ENCODE data around the gene TOP2A. TPM values are rescaled to one million over a fixed set of nuclear protein-coding genes. Genes with fewer than 3 reads are reported as not detected.

Gene TOP2A
- total and polyA plus RNA-seq, 3 donors from 2014 or later = 65.0 to 94.9 (median 75.3) TPM

- peak; percentile 80 for DNase-seq
- no peaks in the 10 kb centered on the region for H3K9me3 ChIP-seq
- no peaks in the 10 kb centered on the region for H3K27me3 ChIP-seq
- intact Hi-C loops (cut with DNase I; ENCODE audit: low total_unique reads) = no loop called here
- peaks cover 14% of the 10 kb centered on the region for H3K4me1 ChIP-seq
- peak; percentile 11 to 56 (median 41) for TF ChIP-seq CTCF (IDR thresholded peaks at IDR 0.05)
- TF ChIP-seq POLR2A (IDR thresholded peaks at IDR 0.05) = no peak
- 0 to 2% methylated on average over 8 to 47 of the region's 58 CpGs for WGBS, 2 donors
- H3K4me3 ChIP-seq = peak overlapping the region; percentile 51 to 53
- no peak overlapping the region for H3K27ac ChIP-seq
- H3K36me3 ChIP-seq (ENCODE audit: low read depth, missing control alignments) = no peaks in the 10 kb centered on the region
Measured at GRCh38 chr17:40362696-40363110, 55.0 kb downstream of the TOP2A start.

GRCh38 chr17:40361925-40362695, 55.6 kb downstream of the TOP2A start:
- H3K27ac ChIP-seq = no peak overlapping the region
- H3K4me1 ChIP-seq = peaks cover 18% of the 10 kb centered on the region
- WGBS, 2 donors = 38 to 61% methylated on average over 10 to 23 of the region's 24 CpGs
- no peak for TF ChIP-seq CTCF (IDR thresholded peaks at IDR 0.05)
- TF ChIP-seq POLR2A (IDR thresholded peaks at IDR 0.05) = no peak
- DNase-seq = no peak
- no peaks in the 10 kb centered on the region for H3K36me3 ChIP-seq (ENCODE audit: low read depth, missing control alignments)
- H3K27me3 ChIP-seq = no peaks in the 10 kb centered on the region
- no peaks in the 10 kb centered on the region for H3K9me3 ChIP-seq
- intact Hi-C loops (cut with DNase I; ENCODE audit: low total_unique reads) = no loop called here
- H3K4me3 ChIP-seq = peak overlapping the region; percentile 51 to 53

GRCh38 chr17:40361063-40361924, 56.4 kb downstream of the TOP2A start:
- H3K4me1 ChIP-seq = peaks cover 22% of the 10 kb centered on the region
- no peaks in the 10 kb centered on the region for H3K27me3 ChIP-seq
- intact Hi-C loops (cut with DNase I; ENCODE audit: low total_unique reads) = no loop called here
- 60 to 62% methylated on average over 27 to 32 of the region's 32 CpGs for WGBS, 2 donors
- H3K4me3 ChIP-seq = no peak overlapping the region
- DNase-seq = no peak
- H3K27ac ChIP-seq = no peak overlapping the region
- H3K36me3 ChIP-seq (ENCODE audit: low read depth, missing control alignments) = no peaks in the 10 kb centered on the region
- no peak for TF ChIP-seq CTCF (IDR thresholded peaks at IDR 0.05)
- H3K9me3 ChIP-seq = no peaks in the 10 kb centered on the region

- DNase-seq = no peak
- no peaks in the 10 kb centered on the region for H3K9me3 ChIP-seq
- H3K36me3 ChIP-seq (ENCODE audit: low read depth, missing control alignments) = no peaks in the 10 kb centered on the region
- H3K27ac ChIP-seq = no peak overlapping the region
- WGBS, 2 donors = 92 to 97% methylated on average over 7 to 8 of the region's 8 CpGs
- no peak overlapping the region for H3K4me3 ChIP-seq
- intact Hi-C loops (cut with DNase I; ENCODE audit: low total_unique reads) = no loop called here
- H3K27me3 ChIP-seq = no peaks in the 10 kb centered on the region
- TF ChIP-seq POLR2A (IDR thresholded peaks at IDR 0.05) (no peak), CTCF (IDR thresholded peaks at IDR 0.05) (no peak)
- peaks cover 34% of the 10 kb centered on the region for H3K4me1 ChIP-seq
Measured at GRCh38 chr17:40360091-40360490, 57.6 kb downstream of the TOP2A start.

Measured in testis (tissue), 3 donors.